ENCODE measurements around the gene PKN2. TPM values are rescaled to one million over a fixed set of nuclear protein-coding genes. Genes with fewer than 3 reads are reported as not detected.

Gene PKN2
- total RNA-seq, 4 donors from 2014 or later = 33.5 to 77.7 (median 52.9) TPM

GRCh38 chr1:88800382-88801051, 116.4 kb downstream of the PKN2 start:
- no peaks in the 10 kb centered on the region for H3K27me3 ChIP-seq
- no peaks in the 10 kb centered on the region for H3K4me1 ChIP-seq
- no peaks in the 10 kb centered on the region for H3K36me3 ChIP-seq
- no peak for DNase-seq
- H3K9me3 ChIP-seq = no peaks in the 10 kb centered on the region
- no peak overlapping the region for H3K27ac ChIP-seq
- H3K4me3 ChIP-seq = no peak overlapping the region
- TF ChIP-seq, protein P1, sequence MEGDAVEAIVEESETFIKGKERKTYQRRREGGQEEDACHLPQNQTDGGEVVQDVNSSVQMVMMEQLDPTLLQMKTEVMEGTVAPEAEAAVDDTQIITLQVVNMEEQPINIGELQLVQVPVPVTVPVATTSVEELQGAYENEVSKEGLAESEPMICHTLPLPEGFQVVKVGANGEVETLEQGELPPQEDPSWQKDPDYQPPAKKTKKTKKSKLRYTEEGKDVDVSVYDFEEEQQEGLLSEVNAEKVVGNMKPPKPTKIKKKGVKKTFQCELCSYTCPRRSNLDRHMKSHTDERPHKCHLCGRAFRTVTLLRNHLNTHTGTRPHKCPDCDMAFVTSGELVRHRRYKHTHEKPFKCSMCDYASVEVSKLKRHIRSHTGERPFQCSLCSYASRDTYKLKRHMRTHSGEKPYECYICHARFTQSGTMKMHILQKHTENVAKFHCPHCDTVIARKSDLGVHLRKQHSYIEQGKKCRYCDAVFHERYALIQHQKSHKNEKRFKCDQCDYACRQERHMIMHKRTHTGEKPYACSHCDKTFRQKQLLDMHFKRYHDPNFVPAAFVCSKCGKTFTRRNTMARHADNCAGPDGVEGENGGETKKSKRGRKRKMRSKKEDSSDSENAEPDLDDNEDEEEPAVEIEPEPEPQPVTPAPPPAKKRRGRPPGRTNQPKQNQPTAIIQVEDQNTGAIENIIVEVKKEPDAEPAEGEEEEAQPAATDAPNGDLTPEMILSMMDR (IDR thresholded peaks at IDR 0.05) = peak; percentile 17 to 33 (median 22)
- TF ChIP-seq POLR2A (IDR thresholded peaks at IDR 0.05) = no peak
- intact Hi-C loops (cut with DNase I; ENCODE audit: low total_unique reads) = no loop called here

DNA sequence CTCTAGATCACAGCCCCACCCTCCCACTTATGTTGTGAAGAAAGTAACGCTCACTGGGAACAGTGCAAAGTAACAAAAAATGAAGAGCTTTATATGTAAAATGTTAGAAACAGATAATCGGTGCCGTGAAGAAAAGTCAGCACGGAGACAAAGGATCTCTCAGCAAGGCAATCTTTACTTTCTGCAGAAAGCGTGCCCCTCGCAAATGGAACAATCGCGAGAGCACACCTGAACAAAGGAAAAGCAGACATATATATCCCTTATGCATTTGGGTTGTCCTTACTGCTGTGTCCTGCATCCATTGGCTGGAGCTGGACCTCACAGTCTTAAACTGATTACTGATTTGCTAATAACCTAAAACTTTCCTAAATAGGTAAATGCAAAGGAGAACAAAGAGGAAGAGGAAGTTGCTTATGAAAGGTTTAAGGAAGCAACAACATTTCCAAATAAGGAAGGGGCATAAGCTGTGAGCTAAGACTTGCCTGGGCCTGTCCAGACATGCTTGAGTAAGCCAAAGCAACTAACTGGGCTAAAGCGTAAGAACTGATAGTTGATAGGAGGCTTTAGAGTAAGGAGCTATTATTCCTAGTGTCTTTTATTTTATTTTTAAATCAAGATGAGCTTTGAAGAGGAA, 117.6 kb downstream of the PKN2 start:
- H3K27ac ChIP-seq = no peak overlapping the region
- no peaks in the 10 kb centered on the region for H3K36me3 ChIP-seq
- H3K4me3 ChIP-seq = no peak overlapping the region
- intact Hi-C loops (cut with DNase I; ENCODE audit: low total_unique reads) = no loop called here
- no peaks in the 10 kb centered on the region for H3K27me3 ChIP-seq
- no peaks in the 10 kb centered on the region for H3K4me1 ChIP-seq
- no peaks in the 10 kb centered on the region for H3K9me3 ChIP-seq
- no peak for DNase-seq
- no peak for TF ChIP-seq POLR2A (IDR thresholded peaks at IDR 0.05)
- TF ChIP-seq, protein P1 (IDR thresholded peaks at IDR 0.05) = no peak

DNA sequence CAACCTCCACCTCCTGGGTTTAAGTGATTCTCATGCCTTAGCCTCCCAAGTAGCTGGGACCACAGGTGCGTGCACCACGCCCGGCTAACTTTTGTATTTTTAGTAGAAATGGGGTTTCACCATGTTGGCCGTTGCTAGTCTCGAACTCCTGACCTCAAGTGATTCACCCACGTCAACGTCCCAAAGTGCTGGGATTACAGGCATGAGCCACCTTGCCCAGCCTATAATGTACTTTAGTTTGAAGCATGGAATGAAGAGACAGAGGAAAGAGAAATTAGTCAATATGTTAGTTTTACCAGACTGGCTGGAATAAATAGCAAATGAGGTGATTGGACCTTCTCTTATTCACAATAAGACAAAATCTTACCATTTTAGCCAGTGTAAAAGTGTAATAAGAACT, 118.3 kb downstream of the PKN2 start:
- no peaks in the 10 kb centered on the region for H3K9me3 ChIP-seq
- intact Hi-C loops (cut with DNase I; ENCODE audit: low total_unique reads) = no loop called here
- H3K36me3 ChIP-seq = no peaks in the 10 kb centered on the region
- no peak overlapping the region for H3K4me3 ChIP-seq
- DNase-seq = no peak
- H3K27ac ChIP-seq = no peak overlapping the region
- TF ChIP-seq, protein P1 (IDR thresholded peaks at IDR 0.05) = no peak
- TF ChIP-seq POLR2A (IDR thresholded peaks at IDR 0.05) = no peak
- H3K27me3 ChIP-seq = no peaks in the 10 kb centered on the region
- no peaks in the 10 kb centered on the region for H3K4me1 ChIP-seq

DNA sequence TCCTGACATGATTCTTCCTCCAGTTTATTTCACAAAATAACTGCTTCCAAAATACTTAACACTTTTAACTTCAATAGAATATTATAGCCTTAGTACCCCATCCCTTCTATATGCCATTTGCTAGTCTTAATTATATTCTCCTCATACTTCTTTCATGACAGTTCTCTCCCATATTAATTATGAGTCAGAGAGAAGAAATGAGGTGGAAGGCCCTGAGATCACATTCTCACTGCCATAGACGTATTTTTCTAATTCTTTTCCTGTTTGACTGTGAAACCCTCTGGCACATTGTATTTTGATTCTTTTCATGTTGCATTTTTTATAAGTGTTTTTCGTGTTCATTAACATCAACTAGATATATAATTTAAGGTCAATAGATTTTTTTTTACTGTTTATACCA, 118.9 kb downstream of the PKN2 start:
- DNase-seq = no peak
- intact Hi-C loops (cut with DNase I; ENCODE audit: low total_unique reads) = no loop called here
- no peak for TF ChIP-seq POLR2A (IDR thresholded peaks at IDR 0.05)
- TF ChIP-seq, protein P1 (IDR thresholded peaks at IDR 0.05) = no peak
- H3K4me1 ChIP-seq = no peaks in the 10 kb centered on the region
- no peaks in the 10 kb centered on the region for H3K9me3 ChIP-seq
- no peak overlapping the region for H3K27ac ChIP-seq
- H3K27me3 ChIP-seq = no peaks in the 10 kb centered on the region
- H3K4me3 ChIP-seq = no peak overlapping the region
- H3K36me3 ChIP-seq = no peaks in the 10 kb centered on the region

- no peak for DNase-seq
- H3K27ac ChIP-seq = no peak overlapping the region
- intact Hi-C loops (cut with DNase I; ENCODE audit: low total_unique reads) = no loop called here
- H3K4me3 ChIP-seq = no peak overlapping the region
- H3K36me3 ChIP-seq = no peaks in the 10 kb centered on the region
- H3K9me3 ChIP-seq = no peaks in the 10 kb centered on the region
- no peaks in the 10 kb centered on the region for H3K27me3 ChIP-seq
- no peaks in the 10 kb centered on the region for H3K4me1 ChIP-seq
- TF ChIP-seq, protein P1 (IDR thresholded peaks at IDR 0.05) = no peak
- no peak for TF ChIP-seq POLR2A (IDR thresholded peaks at IDR 0.05)
These were observed 119.4 kb downstream of the PKN2 start for GRCh38 chr1:88803444-88803843.
